Psoas muscle (tissue), 8 donors: ENCODE measurements around the gene FXYD7. TPM values are rescaled to one million over a fixed set of nuclear protein-coding genes. Genes with fewer than 3 reads are reported as not detected.

ENCODE experiments used
- ATAC-seq, 4 donors: fragments of 200-7000 bp; cut with Tn5 transposase; one replicate each; pipeline ENCODE4 v1.9.1; 2020; ENCODE audit warnings: moderate library complexity in 3 of 4, mild to moderate bottlenecking in 2 of 4
- DNase-seq, 2 donors: peaks; one replicate each; pipeline ENCODE4 v3.0.0-alpha.2; 2020
- H3K27ac ChIP-seq: fragments of 200-600 bp; one replicate; pipeline ENCODE4 v1.8.0; 2022
- H3K27me3 ChIP-seq, 3 donors: fragments of 200-600 bp in 1 of 3; one replicate each; pipeline versions ENCODE4 v1.6.1 to v1.8.0; 2013 to 2022; ENCODE audit warnings: low read length in 2 of 3, mild to moderate bottlenecking in 2 of 3, moderate library complexity in 1 of 3; ENCODE audit not compliant: insufficient read depth in 3 of 3
- H3K36me3 ChIP-seq, 2 donors: fragments of 200-600 bp in 1 of 2; one replicate each; pipeline versions ENCODE4 v1.6.1 to v1.8.0; 2013 to 2022; ENCODE audit warnings: low read depth in 1 of 2, mild to moderate bottlenecking in 1 of 2, moderate library complexity in 1 of 2; ENCODE audit not compliant: insufficient read depth in 1 of 2
- H3K4me1 ChIP-seq: fragments of 200-600 bp; one replicate; pipeline ENCODE4 v1.8.0; 2022
- H3K4me3 ChIP-seq: fragments of 200-600 bp; one replicate; pipeline ENCODE4 v1.8.0; 2022; ENCODE audit warnings: mild to moderate bottlenecking
- H3K9me3 ChIP-seq: fragments of 200-600 bp; one replicate; pipeline ENCODE4 v1.8.0; 2022
- WGBS, 3 donors: extraction: QIAGEN DNeasy Blood & Tissue Kit; methylation state at CpG; one replicate each; pipeline versions ENCODE4 v1.1.6 to v1.1.7; 2013; 5-methylcytosine and 5-hydroxymethylcytosine counted together
- intact Hi-C, 2 donors: fragments of 100-400 bp; cut with DNase I; formaldehyde crosslinking; loops; one replicate each; pipeline versions ENCODE4 v1.11.0 to v1.14.2; 2022
- polyA plus RNA-seq, 3 donors: library from polyadenylated mRNA; stranded (reverse); fragments of 200-250 nt; gene quantifications; one replicate each; pipeline ENCODE4 v1.2.3, GENCODE V29; 2013
- total RNA-seq, 4 donors: library from RNA; stranded (reverse); fragmentation: NEBNext Ultra II Directional in 2 of 4; extraction: Animal tissue kit (Norgen Biotek cat#: 25700) in 2 of 4; gene quantifications; one replicate each; pipeline versions ENCODE4 v1.2.1 to v1.2.4, GENCODE V29; 2021 to 2023
- TF ChIP-seq, protein P1 (sequence below): fragments of 200-600 bp; IDR thresholded peaks from one replicate; pipeline ENCODE4 v1.8.0; 2022; ENCODE audit warnings: antibody characterized with exemption
- donor health status: healthy with polysubstance abuse.
- donor health status: DM: no; HTN: no; CAD: no; lungs with moderate emphysema.
- donor health status: Bipolar disorder and iron deficiency.
- donor health status: healthy.
- donor health status: DM: yes; HTN: yes; CAD: no.
- donor health status: DM: no; HTN: no; CAD: no.
- donor health status: DM: no; HTN: no; CAD: no.
- donor health status: DM: yes; HTN: yes; CAD: no.

Gene FXYD7
- total and polyA plus RNA-seq, 7 donors: 0.13 to 0.65 (median 0.57) TPM; not detected in 3

DNA sequence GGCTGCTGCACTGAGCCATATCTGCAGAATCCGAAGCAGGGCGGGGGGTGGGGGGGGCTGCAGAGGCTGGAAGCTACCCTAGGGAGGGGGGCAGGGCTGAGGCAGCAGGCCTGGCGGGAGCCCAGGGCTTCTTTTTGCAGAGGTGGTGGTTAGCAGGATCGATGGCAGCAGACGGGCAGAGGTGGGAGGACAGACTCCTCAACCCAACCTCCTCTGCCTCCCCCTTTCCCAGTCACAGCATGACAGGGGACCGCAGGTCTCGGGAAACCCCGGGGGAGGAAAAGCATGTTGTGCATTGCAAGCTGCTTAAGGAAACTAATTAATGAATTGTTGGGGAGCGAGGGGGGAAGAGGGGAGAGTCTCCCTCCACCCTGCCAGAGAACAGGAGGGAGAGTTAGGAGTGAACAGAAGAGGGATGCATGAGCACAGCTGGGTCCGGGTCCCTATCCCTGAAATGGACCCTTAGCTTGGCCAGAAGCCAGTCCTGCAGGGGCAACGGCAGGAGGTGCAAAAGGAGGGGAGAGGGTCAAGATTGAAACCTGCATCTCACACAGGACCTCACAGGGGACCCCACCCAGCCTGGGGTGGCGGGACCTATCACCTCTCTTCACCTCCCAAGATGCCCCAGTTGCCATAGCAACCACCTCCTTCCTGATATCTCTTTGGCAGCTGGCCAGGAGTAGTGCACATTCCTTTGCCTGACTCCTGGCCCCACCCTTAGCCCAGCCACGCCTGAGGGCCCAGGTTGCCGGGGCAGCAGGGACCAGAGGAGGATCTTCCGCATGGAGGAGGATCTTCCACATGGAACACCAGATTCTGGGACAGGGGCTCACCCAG, 1.8 kb downstream of the FXYD7 start:
- intact Hi-C loops: loop anchor here (5.0 to 10.0 kb wide), 3 partner anchors 120 to 173 kb away; partner anchors contain the start of gene USF2 (in 2 of the 2)
- Histone ChIP-seq H3K4me1 (peaks cover 12% of the 10 kb centered on the region), H3K4me3 (no peak overlapping the region), H3K27me3 (no peaks in the 10 kb centered on the region), H3K36me3 (peaks cover 0 to 16% of the 10 kb centered on the region in 2 donors), H3K27ac (no peak overlapping the region), H3K9me3 (no peaks in the 10 kb centered on the region)
- TF ChIP-seq, protein P1, sequence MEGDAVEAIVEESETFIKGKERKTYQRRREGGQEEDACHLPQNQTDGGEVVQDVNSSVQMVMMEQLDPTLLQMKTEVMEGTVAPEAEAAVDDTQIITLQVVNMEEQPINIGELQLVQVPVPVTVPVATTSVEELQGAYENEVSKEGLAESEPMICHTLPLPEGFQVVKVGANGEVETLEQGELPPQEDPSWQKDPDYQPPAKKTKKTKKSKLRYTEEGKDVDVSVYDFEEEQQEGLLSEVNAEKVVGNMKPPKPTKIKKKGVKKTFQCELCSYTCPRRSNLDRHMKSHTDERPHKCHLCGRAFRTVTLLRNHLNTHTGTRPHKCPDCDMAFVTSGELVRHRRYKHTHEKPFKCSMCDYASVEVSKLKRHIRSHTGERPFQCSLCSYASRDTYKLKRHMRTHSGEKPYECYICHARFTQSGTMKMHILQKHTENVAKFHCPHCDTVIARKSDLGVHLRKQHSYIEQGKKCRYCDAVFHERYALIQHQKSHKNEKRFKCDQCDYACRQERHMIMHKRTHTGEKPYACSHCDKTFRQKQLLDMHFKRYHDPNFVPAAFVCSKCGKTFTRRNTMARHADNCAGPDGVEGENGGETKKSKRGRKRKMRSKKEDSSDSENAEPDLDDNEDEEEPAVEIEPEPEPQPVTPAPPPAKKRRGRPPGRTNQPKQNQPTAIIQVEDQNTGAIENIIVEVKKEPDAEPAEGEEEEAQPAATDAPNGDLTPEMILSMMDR: no peak
- no peak for DNase-seq
- ATAC-seq: no peak
- WGBS, 3 donors: 35 to 48% (median 42%) methylated on average over 14 to 15 of the region's 15 CpGs

DNA sequence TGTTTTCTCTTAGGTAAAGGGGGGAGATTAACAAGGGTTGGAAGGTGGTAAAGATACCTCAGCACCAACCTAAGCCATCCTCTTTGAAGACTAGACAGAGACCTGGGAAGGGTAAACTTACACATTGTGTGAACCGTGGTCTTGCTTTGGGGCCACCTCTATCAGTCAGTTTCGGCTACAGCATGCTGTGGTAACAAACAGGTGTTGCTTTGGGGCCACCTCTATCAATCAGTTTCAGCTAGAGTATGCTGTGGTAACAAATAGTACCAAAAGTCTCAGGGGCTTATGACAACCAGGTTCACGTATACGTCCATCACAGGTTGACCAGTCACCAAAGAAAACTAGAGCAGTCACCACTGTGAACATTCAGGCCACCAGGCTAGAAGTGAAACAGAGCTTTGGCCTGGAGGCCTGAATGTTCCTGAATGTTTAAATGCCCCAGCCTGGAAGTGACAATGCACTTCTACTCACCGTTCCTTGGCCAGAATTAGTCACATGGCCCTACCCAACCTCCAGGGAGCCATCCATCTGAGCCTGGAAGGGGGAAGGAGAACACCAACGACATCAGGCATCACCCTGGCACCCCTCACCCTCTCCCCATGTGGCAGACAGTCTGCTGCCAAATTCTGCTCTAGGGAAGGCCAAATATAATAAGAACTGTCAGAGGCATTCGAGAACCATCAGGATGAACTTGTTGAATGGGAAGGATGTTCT, 3.8 kb downstream of the FXYD7 start:
- TF ChIP-seq, protein P1: no peak
- intact Hi-C loops: loop anchor here in 1 of 2 donors (10.0 kb wide), 1 partner anchor 118 kb away; the partner anchor contains the start of gene USF2
- Histone ChIP-seq H3K4me3 (no peak overlapping the region), H3K4me1 (no peaks in the 10 kb centered on the region), H3K9me3 (no peaks in the 10 kb centered on the region), H3K27me3 (peaks cover 0 to 4% (median 0%) of the 10 kb centered on the region in 3 donors), H3K27ac (no peak overlapping the region), H3K36me3 (peaks cover 0 to 11% of the 10 kb centered on the region in 2 donors)
- 54 to 69% (median 56%) methylated on average over 7 of the region's 7 CpGs for WGBS, 3 donors
- ATAC-seq (peak in 2 of 4 donors; percentile 26 to 29), DNase-seq (no peak)

GRCh38 chr19:35149463-35149862, 6.4 kb downstream of the FXYD7 start:
- ATAC-seq (no peak), DNase-seq (no peak)
- TF ChIP-seq, protein P1: no peak
- Histone ChIP-seq H3K27me3 (peaks cover 0 to 20% (median 10%) of the 10 kb centered on the region in 3 donors), H3K27ac (no peak overlapping the region), H3K4me3 (no peak overlapping the region), H3K4me1 (no peaks in the 10 kb centered on the region), H3K36me3 (no peaks in the 10 kb centered on the region), H3K9me3 (no peaks in the 10 kb centered on the region)
- intact Hi-C loops: loop anchor here in 1 of 2 donors (10.0 kb wide), 1 partner anchor 115 kb away; the partner anchor contains the start of gene USF2
- 77 to 84% (median 84%) methylated on average over 3 of the region's 3 CpGs for WGBS, 3 donors

GRCh38 chr19:35150445-35150844, 7.4 kb downstream of the FXYD7 start:
- WGBS, 3 donors: 71 to 80% (median 74%) methylated on average over 2 of the region's 2 CpGs
- no peaks in the 10 kb centered on the region for H3K36me3 ChIP-seq
- intact Hi-C loops: no loop called here
- no peak overlapping the region for H3K27ac ChIP-seq
- TF ChIP-seq, protein P1: no peak
- H3K9me3 ChIP-seq: no peaks in the 10 kb centered on the region
- DNase-seq (no peak), ATAC-seq (no peak)
- peaks cover 0 to 29% (median 18%) of the 10 kb centered on the region in 3 donors for H3K27me3 ChIP-seq
- H3K4me3 ChIP-seq: no peak overlapping the region
- no peaks in the 10 kb centered on the region for H3K4me1 ChIP-seq
